ENCODE results near the gene EFNA5.

DNA sequence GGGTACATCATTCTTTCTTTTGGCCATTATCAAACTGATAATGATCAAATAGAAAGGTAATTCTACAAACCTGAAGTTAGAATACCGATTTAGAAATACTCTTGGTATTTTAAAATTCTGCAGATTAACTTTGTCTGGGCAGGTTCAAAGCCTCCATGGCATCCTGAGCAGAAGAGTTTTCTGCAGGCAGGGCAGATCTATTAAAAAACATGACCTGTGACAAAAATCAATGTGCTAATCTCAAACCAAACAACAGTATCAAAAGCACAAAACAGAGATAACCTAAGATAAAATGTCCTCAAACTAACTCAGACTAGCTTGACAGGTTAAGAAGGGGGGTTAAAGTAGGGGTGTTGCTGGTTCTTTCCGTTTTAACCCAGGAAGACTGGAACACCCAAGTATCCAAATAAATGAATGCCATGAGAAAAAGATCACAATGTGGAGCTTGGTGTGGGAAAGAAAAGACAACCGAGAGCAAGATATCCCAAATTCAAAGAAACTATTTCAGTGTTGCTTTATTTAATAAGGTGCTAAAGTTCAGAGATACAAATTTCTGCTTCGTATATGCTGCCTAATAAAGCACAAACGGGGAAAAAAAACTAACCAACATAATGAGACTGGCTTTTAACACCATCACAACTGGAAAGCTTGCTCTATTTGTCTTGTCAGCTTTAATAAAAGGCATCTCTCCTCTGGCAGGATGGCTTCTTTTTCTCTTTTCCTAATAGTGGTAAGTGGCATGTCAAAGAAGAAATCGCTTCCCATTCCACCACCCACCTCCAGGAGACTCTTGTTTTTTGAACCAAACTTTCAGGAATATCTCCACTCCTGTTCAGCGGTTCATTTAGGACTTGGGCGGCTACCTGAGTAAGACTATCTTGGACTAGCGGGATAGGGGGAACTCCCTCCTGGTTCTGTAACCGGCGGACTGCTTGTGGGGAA lies 2.3 kb downstream of the EFNA5 start:
- TF ChIP-seq POLR2AphosphoS5 (IDR thresholded peaks at IDR 0.05) (no peak), EP300 (IDR thresholded peaks at IDR 0.05) (no peak), POLR2A (IDR thresholded peaks at IDR 0.05) (no peak)
- TF ChIP-seq, protein P1, sequence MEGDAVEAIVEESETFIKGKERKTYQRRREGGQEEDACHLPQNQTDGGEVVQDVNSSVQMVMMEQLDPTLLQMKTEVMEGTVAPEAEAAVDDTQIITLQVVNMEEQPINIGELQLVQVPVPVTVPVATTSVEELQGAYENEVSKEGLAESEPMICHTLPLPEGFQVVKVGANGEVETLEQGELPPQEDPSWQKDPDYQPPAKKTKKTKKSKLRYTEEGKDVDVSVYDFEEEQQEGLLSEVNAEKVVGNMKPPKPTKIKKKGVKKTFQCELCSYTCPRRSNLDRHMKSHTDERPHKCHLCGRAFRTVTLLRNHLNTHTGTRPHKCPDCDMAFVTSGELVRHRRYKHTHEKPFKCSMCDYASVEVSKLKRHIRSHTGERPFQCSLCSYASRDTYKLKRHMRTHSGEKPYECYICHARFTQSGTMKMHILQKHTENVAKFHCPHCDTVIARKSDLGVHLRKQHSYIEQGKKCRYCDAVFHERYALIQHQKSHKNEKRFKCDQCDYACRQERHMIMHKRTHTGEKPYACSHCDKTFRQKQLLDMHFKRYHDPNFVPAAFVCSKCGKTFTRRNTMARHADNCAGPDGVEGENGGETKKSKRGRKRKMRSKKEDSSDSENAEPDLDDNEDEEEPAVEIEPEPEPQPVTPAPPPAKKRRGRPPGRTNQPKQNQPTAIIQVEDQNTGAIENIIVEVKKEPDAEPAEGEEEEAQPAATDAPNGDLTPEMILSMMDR (IDR thresholded peaks at IDR 0.05), result no peak

Data from gastroesophageal sphincter (tissue), 3 donors.